Astrocyte (in vitro differentiated cells and primary cell): ENCODE results near the gene NLRX1. TPM values are rescaled to one million over a fixed set of nuclear protein-coding genes. Genes with fewer than 3 reads are reported as not detected.

Experiments
- DNase-seq: peaks from one replicate; pipeline ENCODE4 v3.0.0-alpha.2; 2010; ENCODE audit warnings: low read depth
- FAIRE-seq: peaks from 2 replicates; lab custom pipeline; 2011; peaks lifted over from hg19 to GRCh38; lab: Jason Lieb, UNC
- H2AFZ ChIP-seq: 2 replicates; pipeline ENCODE4 v1.6.0; 2012; ENCODE audit warnings: low read depth, low read length, inconsistent platforms
- H3K27ac ChIP-seq: 2 replicates; pipeline ENCODE4 v1.5.1; 2011; ENCODE audit warnings: low read depth, low read length, inconsistent platforms
- H3K27me3 ChIP-seq: 2 replicates; pipeline ENCODE4 v1.6.0; 2011; ENCODE audit warnings: low read length, inconsistent platforms; ENCODE audit not compliant: insufficient read depth
- H3K36me3 ChIP-seq: 2 replicates; pipeline ENCODE4 v1.5.1; 2011; ENCODE audit warnings: low read length, inconsistent platforms; ENCODE audit not compliant: insufficient read depth
- H3K4me1 ChIP-seq: 2 replicates; pipeline ENCODE4 v1.5.1; 2011; ENCODE audit warnings: low read length, inconsistent platforms; ENCODE audit not compliant: insufficient read depth
- H3K4me2 ChIP-seq: 2 replicates; pipeline ENCODE4 v1.6.0; 2012; ENCODE audit warnings: low read length, inconsistent platforms
- H3K4me3 ChIP-seq: 2 replicates; pipeline ENCODE4 v1.5.1; 2011; ENCODE audit warnings: low read depth, mild to moderate bottlenecking, low read length, inconsistent platforms; ENCODE audit not compliant: insufficient read depth
- H3K79me2 ChIP-seq: 2 replicates; pipeline ENCODE4 v1.6.0; 2012; ENCODE audit warnings: mild to moderate bottlenecking, low read length, inconsistent platforms; ENCODE audit not compliant: insufficient read depth
- H3K9ac ChIP-seq: 2 replicates; pipeline ENCODE4 v1.6.0; 2012; ENCODE audit warnings: mild to moderate bottlenecking, low read length, inconsistent platforms
- H3K9me3 ChIP-seq: 2 replicates; pipeline ENCODE4 v1.5.1; 2012; ENCODE audit warnings: low read depth, mild to moderate bottlenecking, low read length, inconsistent platforms; ENCODE audit not compliant: insufficient read depth
- H4K20me1 ChIP-seq: 2 replicates; pipeline ENCODE4 v1.6.0; 2012; ENCODE audit warnings: low read length, inconsistent platforms; ENCODE audit not compliant: insufficient read depth
- H3K27ac Mint-ChIP-seq: one replicate; pipeline ENCODE4 v1.8.0; 2021; ENCODE audit warnings: mild to moderate bottlenecking, mixed read lengths; ENCODE audit not compliant: unreplicated experiment
- H3K27me3 Mint-ChIP-seq: one replicate; pipeline ENCODE4 v1.8.0; 2021; ENCODE audit warnings: low read depth, mixed read lengths; ENCODE audit not compliant: unreplicated experiment
- H3K36me3 Mint-ChIP-seq: one replicate; pipeline ENCODE4 v1.8.0; 2021; ENCODE audit warnings: low read depth, mixed read lengths; ENCODE audit not compliant: unreplicated experiment
- H3K4me1 Mint-ChIP-seq: one replicate; pipeline ENCODE4 v1.8.0; 2021; ENCODE audit warnings: low read depth, mixed read lengths; ENCODE audit not compliant: unreplicated experiment
- H3K4me3 Mint-ChIP-seq: one replicate; pipeline ENCODE4 v1.8.0; 2021; ENCODE audit warnings: mild to moderate bottlenecking, moderate library complexity, mixed read lengths; ENCODE audit not compliant: unreplicated experiment
- H3K9me3 Mint-ChIP-seq: one replicate; pipeline ENCODE4 v1.8.0; 2021; ENCODE audit warnings: mild to moderate bottlenecking, mixed read lengths; ENCODE audit not compliant: unreplicated experiment
- EZH2 ChIP-seq: IDR thresholded peaks from 2 replicates; pipeline ENCODE4 v1.6.1; 2012; ENCODE audit warnings: mild to moderate bottlenecking, low read length, inconsistent platforms; ENCODE audit not compliant: insufficient read depth
- total RNA-seq: library from RNA; stranded (reverse); gene quantifications from 2 replicates; pipeline ENCODE4 v1.2.1, GENCODE V29; 2021
- TF ChIP-seq, protein P1 (sequence below): IDR thresholded peaks from 2 replicates; pipeline ENCODE4 v1.5.1; 2011; ENCODE audit warnings: low read depth, mild to moderate bottlenecking, inconsistent platforms, low read length, moderate library complexity; ENCODE audit not compliant: insufficient read depth

Gene NLRX1
- total RNA-seq, 1 donor from 2014 or later = 6.3 TPM

DNA sequence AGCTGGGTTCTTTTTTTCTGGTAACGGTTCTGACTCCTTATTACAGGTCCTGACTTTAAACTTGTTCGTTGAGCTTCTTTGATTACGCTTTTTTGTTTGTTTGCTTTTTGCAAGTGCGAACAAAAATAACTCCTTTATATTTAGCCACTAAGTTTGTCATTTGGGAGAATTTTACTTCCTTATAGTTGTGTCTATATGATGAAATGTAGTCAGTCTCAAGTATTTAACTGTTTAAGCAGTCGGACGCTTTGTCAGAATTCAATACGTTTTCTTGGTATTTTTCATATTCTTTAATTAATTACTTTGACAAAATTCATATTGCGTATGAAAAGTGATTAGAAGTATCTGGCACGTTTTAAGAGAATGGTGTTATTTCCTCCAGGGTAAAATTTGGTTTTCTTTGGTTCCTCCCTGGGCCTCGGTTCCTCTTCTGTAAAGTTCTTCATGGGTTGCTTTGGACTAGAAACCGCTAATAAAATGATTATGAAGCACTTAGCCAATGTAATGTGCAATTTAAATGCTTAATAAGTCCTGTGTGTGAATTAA is 39.0 kb downstream of the NLRX1 start:
- peaks cover 10% of the 10 kb centered on the region for H3K4me1 Mint-ChIP-seq
- FAIRE-seq (no peak), DNase-seq (no peak)
- no peak overlapping the region for H2AFZ ChIP-seq
- peak overlapping the region; percentile 86 for H3K4me2 ChIP-seq
- H3K9me3 Mint-ChIP-seq = no peaks in the 10 kb centered on the region
- peak overlapping the region; percentile 85 for H3K9ac ChIP-seq
- peak overlapping the region; percentile 87 for H3K4me3 ChIP-seq
- no peaks in the 10 kb centered on the region for H3K36me3 Mint-ChIP-seq
- H3K36me3 ChIP-seq = no peaks in the 10 kb centered on the region
- peaks cover 61% of the 10 kb centered on the region for H3K79me2 ChIP-seq
- H3K27ac Mint-ChIP-seq = peak overlapping the region; percentile 85
- no peaks in the 10 kb centered on the region for H3K27me3 Mint-ChIP-seq
- H3K27ac ChIP-seq = no peak overlapping the region
- H4K20me1 ChIP-seq = peaks cover 42% of the 10 kb centered on the region
- H3K4me3 Mint-ChIP-seq = peak overlapping the region; percentile 96
- H3K9me3 ChIP-seq = no peaks in the 10 kb centered on the region
- peaks cover 4% of the 10 kb centered on the region for H3K4me1 ChIP-seq
- TF ChIP-seq EZH2 = no peak
- TF ChIP-seq, protein P1, sequence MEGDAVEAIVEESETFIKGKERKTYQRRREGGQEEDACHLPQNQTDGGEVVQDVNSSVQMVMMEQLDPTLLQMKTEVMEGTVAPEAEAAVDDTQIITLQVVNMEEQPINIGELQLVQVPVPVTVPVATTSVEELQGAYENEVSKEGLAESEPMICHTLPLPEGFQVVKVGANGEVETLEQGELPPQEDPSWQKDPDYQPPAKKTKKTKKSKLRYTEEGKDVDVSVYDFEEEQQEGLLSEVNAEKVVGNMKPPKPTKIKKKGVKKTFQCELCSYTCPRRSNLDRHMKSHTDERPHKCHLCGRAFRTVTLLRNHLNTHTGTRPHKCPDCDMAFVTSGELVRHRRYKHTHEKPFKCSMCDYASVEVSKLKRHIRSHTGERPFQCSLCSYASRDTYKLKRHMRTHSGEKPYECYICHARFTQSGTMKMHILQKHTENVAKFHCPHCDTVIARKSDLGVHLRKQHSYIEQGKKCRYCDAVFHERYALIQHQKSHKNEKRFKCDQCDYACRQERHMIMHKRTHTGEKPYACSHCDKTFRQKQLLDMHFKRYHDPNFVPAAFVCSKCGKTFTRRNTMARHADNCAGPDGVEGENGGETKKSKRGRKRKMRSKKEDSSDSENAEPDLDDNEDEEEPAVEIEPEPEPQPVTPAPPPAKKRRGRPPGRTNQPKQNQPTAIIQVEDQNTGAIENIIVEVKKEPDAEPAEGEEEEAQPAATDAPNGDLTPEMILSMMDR = no peak
- no peaks in the 10 kb centered on the region for H3K27me3 ChIP-seq

DNA sequence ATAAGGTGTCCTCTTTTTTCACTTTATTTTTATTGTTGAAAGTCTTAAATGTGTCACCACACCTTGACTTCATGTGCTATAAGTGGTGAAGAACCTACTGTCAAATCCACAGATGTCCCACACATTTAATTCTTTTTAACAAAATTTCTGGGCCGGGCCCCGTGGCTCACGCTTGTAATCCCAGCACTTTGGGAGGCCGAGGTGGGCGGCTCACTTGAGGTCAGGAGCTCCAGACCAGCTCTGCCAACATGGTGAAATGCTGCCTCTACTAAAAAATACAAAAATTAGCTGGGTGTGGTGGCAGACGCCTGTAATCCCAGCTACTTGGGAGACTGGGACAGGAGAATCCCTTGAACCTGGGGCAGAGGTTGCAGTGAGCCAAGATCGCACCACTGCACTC is 40.7 kb downstream of the NLRX1 start:
- Mint-ChIP-seq H3K27ac (no peak overlapping the region), H3K9me3 (no peaks in the 10 kb centered on the region), H3K4me1 (peaks cover 10% of the 10 kb centered on the region), H3K27me3 (no peaks in the 10 kb centered on the region), H3K4me3 (no peak overlapping the region), H3K36me3 (no peaks in the 10 kb centered on the region)
- H3K27me3 ChIP-seq = no peaks in the 10 kb centered on the region
- no peak for TF ChIP-seq EZH2
- TF ChIP-seq, protein P1 = no peak
- no peaks in the 10 kb centered on the region for H3K36me3 ChIP-seq
- peaks cover 4% of the 10 kb centered on the region for H3K4me1 ChIP-seq
- H4K20me1 ChIP-seq = peaks cover 58% of the 10 kb centered on the region
- no peak overlapping the region for H3K4me2 ChIP-seq
- DNase-seq (no peak), FAIRE-seq (no peak)
- no peak overlapping the region for H2AFZ ChIP-seq
- no peak overlapping the region for H3K9ac ChIP-seq
- H3K79me2 ChIP-seq = peaks cover 78% of the 10 kb centered on the region
- no peaks in the 10 kb centered on the region for H3K9me3 ChIP-seq
- no peak overlapping the region for H3K4me3 ChIP-seq
- no peak overlapping the region for H3K27ac ChIP-seq

DNA sequence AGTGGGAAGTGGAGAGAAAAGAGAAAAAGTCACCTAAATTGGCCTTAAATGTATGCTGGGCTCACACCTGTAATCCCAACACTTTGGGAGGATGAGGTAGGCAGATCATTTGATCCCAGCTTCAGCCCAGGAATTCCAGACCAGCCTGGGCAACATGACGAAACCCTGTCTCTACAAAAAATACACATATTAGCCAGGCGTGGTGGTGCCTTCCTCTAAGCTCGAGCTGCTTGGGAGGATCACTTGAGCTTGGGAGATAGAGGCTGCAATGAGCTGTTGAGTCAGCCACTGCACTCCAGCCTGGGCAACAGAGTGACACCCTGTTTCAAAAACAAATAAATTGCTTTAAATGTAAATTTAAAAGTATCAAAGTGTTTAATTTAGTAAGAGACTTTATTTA is 41.5 kb downstream of the NLRX1 start:
- Histone ChIP-seq H3K79me2 (peaks cover 86% of the 10 kb centered on the region), H4K20me1 (peaks cover 66% of the 10 kb centered on the region), H2AFZ (no peak overlapping the region), H3K4me3 (no peak overlapping the region), H3K27ac (no peak overlapping the region), H3K4me1 (peaks cover 4% of the 10 kb centered on the region), H3K9ac (no peak overlapping the region), H3K27me3 (no peaks in the 10 kb centered on the region), H3K36me3 (no peaks in the 10 kb centered on the region), H3K9me3 (no peaks in the 10 kb centered on the region), H3K4me2 (no peak overlapping the region)
- no peak overlapping the region for H3K4me3 Mint-ChIP-seq
- FAIRE-seq (no peak), DNase-seq (no peak)
- H3K36me3 Mint-ChIP-seq = no peaks in the 10 kb centered on the region
- peaks cover 10% of the 10 kb centered on the region for H3K4me1 Mint-ChIP-seq
- no peak overlapping the region for H3K27ac Mint-ChIP-seq
- H3K27me3 Mint-ChIP-seq = no peaks in the 10 kb centered on the region
- H3K9me3 Mint-ChIP-seq = no peaks in the 10 kb centered on the region
- no peak for TF ChIP-seq EZH2
- TF ChIP-seq, protein P1 = no peak
